Limb (tissue), 2 donors: Measurements from ENCODE around the gene AGPS.
"Not testable (repeated sequence)": the region's sequence is repeated elsewhere in the genome, so short reads cannot be mapped to it uniquely, and the experiment has no call there.

Experiments used
- DNase-seq, 2 donors: peaks; one replicate each; pipeline ENCODE4 v3.0.0-alpha.2; 2016; ENCODE audit errors: extremely low spot score in 2 of 2

AGPS gene

DNA sequence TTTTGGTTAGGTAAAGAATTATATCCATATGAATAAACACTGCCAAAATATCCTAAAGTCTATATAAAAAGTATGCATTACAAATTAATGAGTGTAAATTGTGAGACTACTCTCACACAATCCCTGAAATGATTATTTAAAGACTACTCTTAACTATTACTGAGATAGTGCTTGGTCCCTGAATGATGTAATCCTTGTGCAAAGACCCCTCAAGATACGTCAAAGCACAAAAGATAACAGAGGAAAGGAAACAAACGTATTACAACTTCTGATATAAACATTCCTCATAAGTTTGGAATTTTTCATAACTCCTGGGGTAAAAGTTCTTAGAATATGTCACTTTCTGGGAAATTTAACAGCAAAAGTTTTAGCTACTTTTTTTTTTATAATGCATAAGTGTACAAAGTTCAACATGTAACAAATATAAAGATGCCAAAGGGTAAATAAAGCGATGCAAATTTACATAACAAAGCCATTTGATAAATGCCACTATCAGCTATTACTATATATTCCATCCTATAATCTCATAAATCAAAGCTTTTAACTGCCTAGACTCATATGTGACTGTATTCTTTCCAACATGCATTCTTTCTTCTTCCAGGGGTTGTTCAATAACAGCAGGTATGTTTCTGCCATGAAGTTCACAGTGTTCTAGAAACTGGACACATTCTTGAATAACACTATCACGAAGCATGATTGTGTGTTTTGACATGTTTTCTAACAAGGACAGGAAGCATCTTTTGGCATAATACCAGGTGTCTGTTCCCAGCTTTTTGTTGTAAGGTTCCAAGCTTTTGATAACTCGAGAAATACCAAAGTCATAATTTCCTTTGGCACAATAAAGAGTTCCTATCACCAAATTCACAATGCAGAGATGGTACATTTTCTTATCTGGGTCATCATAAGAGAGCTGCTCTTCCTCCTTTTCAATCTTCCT, 158.0 kb downstream of the AGPS start:
- no peak for DNase-seq

DNA sequence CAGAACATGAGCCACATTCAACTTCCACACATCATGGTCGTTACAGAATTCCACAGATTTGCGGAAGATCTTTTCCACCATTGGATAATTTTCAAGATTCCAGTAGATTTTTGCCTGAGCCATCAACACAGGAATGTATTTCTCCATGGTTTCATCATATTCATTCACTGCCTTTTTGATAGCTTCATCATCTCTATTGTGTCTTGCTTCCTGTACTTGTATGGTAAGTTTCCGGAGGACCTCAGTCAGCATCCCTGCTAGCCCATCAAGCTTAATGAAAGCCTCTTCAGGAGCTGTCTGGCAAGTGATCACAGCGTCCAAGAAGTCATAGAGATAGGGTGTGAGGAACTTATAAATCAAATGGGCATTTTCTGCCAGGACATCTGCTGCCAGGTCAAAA, 158.8 kb downstream of the AGPS start:
- not testable (repeated sequence) for DNase-seq

DNA sequence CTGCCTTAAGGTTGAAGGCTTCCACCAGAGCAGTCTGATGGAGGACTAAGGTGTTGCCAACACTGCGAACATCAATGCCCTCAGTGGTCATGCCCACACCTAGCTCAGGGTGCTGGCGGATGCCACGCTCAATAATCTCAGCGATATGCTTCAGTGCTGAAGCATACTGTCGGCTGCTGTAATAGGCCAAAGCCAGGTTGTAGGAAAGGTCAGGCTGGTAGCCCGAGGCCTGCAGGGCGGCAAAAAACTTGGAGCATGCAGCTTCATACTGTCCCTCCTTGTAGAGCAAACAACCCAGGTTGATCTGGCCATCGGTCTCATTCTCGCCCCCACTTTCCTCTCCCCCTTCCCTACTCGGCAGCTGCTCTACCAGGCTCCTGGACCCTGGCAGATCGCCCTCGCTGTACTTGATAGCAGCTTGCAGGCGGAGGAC, 159.4 kb downstream of the AGPS start:
- DNase-seq, result peak in 1 of 2 donors; percentile 69

DNA sequence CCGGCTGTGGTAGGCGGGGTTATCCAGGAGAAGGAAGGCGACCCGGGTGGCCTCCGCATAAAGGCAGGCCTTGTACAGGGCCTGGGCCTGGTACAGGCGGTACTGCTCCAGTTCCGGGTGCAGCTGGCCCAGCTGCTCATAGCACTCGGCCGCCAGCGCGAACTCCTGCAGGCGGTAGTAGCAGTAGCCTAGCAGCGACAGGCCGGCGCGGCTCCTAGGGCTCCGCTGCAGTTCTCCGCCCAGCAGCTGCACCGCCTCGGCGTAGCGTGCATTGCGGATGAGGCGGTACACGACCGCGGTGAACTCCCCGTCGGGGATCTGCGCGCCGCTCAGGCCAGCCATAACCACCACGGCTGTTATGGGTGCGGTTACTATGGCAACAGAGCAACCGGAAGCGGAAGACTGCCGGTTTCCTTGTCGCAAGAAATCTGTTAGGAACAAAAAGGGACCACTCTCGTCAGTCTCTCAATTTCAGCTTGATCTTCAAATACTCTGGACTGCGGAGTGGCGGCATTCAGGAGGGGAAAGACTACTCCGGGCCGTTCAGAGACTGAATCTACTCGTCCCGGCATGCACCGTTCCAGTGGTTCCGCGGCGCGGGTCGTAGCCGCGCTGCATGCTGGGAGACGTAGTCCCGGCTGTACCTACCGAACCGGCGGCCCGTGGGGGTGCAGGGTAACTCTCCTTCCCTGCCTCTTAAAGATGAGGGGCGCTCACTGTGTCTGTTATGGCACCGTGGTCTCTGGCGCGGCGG, 160.0 kb downstream of the AGPS start:
- peak; percentile 92 to 94 for DNase-seq

DNA sequence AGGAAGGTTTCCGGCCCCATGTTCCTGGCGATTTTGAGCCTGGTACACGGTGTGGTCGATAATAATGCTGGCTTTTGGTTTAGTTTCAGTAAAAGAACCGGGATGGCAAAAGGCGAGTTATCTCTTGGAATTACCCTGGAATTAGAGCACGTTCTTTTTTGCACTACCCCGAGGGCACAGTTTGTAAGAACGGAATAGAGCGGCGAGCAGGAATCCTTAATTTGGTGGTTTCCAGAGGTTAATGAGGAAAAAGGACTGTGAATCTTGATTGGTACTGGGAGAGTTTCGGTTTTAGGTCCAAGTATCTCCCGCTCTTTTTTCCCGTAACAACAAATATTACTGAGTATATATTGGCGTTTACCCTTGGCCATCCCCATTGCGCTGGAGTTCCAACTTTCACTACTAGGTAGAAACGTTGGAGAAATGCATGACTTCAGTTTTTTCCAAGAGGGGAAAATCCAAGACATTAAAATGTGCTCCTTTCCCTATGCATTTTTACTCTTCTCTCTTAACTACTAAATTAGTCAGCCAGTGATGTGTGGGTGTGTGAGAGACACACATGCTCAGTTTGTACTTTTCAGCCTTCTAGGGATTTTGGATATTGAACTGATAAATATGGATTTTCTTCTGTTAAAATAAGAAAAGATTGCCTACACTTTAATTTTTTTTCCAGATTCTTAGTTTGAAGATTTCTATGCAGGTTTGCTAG, 160.8 kb downstream of the AGPS start:
- DNase-seq, result no peak

- DNase-seq, result no peak
Observed at GRCh38 chr2:177554365-177554764, 161.8 kb downstream of the AGPS start.

DNA sequence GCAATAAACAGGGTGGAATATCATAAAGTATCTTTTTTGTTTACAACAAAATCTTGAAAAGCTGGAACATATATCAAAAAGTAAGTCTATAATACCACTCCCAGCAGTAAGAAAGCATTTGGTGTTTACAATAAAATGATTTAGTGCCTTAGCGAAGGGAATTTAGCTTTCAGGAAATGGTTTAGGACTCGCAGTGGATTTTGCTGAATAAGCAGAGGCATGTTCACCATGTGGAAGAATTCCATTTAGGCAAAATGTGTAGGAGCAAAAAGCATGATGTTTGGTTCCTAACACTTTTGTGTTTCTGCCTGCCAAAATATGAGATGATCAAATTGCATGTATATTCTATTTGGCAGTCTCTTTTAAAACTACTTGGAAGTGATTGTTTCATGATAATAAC, 163.6 kb downstream of the AGPS start:
- no peak for DNase-seq

- DNase-seq, result no peak
Observed at GRCh38 chr2:177557794-177558193, 165.2 kb downstream of the AGPS start.

- DNase-seq, result no peak
Observed at GRCh38 chr2:177559638-177560037, 167.1 kb downstream of the AGPS start.

- no peak for DNase-seq
Observed at GRCh38 chr2:177568390-177568789, 175.8 kb downstream of the AGPS start.

DNA sequence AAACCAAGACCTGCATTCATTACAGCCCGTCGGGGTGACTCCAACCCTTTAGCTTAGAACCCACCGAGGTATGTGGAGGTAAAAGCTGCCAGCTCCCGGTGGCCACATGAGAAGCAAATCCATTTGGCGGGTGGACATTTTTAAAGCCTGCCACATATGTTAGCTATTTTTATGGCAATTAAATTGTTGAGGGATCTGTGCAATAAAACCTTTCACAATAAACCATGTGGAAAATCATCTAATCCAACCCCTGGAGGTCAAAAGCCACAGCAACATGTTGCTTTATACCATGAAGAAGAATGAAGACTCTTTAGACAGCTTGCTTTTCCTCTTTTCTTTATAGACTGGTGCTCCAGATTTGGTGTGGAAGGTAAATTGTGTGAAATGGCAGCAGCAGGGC, 176.3 kb downstream of the AGPS start:
- DNase-seq, result no peak

DNA sequence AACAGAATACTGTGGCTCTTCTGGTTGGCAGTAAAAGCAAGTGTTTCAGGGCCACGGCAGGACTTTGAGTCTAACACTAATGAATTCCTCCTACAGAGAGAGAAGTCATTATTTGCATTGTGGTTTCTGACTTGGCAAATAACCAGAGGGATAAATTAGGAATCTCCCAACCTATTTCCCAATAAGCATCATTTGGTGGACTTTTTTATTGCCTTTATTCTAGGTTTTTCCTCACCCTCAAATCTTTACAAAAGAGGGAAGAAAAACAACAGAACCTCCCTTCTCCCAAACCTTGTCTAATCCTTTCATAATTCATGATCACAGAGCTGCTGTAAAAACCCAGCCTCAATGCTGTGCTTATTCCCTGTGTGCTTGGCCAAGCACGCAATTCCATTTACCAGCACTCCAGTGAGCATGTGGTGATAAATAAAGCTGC, 179.7 kb downstream of the AGPS start:
- no peak for DNase-seq

DNA sequence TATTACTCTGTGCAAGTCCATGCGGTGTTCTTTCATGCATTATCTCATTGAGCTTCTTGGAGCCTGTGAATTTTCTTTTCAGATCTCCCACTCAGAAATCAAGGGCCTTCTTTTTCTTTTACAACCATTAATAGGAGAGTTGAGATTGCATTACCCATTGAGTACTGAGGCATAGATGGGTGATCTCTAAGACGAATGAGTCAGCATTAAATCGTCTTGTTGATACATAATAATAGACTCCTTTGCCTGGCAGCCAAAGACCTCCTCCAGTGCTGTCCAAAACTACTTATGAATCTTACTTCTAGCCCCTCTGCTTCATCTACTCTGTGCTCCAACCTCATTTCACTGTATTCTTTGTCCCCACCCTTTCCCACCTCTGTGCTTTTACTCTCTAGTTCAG, 180.5 kb downstream of the AGPS start:
- no peak for DNase-seq

DNA sequence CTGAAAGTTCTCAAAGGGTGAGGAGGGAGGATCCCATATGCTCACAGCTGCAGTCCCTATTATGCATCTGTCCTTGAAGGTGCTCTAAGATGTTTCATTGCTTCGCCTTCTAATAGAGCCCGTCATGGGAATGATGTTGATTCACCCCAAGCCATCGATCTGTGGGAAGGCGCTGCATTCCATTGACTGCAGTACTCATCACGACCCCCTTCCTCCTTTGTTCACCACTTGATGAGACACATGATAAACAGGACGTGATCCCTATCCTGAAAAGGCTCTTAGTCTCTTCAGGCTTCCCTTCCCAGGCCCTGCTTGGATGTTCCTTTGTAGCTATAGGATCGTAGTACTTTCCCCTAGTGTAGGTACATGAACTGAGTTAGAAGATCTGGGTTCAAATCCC, 181.8 kb downstream of the AGPS start:
- DNase-seq, result no peak

DNA sequence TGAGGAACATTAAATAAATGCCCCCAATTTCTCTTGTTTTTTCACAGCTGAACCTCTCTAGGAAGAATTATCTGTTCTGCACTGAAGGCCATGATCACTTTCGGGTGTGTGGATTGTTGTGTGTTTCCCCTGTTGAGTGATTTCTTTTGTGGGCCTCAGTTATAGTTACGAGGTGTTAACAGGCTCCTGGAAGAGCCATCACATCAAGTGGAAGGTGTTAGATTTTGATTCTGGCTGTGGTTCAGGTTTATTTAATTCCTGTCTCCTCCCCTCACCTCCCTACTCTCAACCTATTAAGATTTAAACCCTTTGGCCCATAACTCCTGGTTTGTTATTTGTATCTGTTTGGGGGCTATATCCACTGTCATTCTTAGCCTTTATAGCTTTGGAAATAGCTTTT, 182.8 kb downstream of the AGPS start:
- no peak for DNase-seq

- no peak for DNase-seq
Observed at GRCh38 chr2:177577075-177577474, 184.5 kb downstream of the AGPS start.

GRCh38 chr2:177578454-177578853, 185.9 kb downstream of the AGPS start:
- DNase-seq, result no peak

- DNase-seq, result no peak
Observed at GRCh38 chr2:177579486-177580036, 187.0 kb downstream of the AGPS start.

DNA sequence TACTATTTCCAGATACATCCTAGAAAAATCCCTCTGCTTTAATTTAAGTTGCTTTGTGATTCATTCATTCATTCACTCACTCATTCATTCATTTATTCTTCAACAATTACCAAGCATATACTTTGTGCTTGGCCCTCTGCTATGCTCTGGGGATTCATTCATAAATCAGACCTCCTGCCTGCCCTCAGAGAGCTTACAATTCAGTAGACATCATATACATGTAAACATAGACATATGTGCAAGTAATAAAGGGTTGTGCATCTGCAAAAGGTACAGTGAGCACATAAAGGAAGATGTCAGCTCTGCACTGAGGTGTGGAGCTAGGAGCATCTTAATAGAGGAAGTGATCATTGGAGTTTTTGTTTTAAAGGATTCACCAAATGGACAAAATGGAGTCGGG, 189.4 kb downstream of the AGPS start:
- no peak for DNase-seq

- DNase-seq, result no peak
Observed at GRCh38 chr2:177584030-177584692, 191.6 kb downstream of the AGPS start.

DNA sequence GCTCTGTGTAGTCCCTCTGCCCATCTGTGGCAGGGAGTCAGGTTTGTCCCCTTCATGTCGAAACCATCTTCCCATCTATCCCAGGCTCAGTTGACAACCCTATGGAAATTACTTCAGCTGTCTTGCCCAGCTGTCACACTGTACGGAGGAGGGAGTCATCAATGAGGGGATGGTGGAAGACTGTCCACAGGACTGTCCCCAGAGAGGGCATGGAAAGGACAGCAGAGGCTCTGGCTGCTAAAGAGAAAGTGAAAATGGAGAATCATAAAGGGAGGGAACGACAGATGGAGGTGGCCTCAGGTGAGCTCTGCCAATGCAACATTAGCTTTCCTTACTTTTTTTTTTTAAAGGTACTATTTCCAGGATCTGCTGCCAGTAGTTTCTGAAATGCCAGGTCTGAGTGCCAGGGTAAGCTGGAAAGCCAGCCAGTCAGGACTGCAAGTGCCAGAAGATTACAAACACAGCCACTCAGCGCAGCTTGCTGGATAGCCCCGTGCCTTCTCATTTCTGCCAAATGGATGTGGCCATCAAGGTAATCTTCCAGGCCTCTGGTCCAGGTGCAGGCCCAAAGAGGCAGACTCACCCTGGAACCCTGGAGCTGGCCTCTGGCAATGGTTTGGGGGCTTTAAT, 192.8 kb downstream of the AGPS start:
- no peak for DNase-seq
